22Rv1 (cell line): ENCODE results near the gene EML6.

Experiments
- ZFX ChIP-seq: fragments of 450-650 bp; IDR thresholded peaks from 2 replicates; pipeline ENCODE4 v1.6.1; 2017; ENCODE audit warnings: antibody characterized with exemption, borderline replicate concordance
- TF ChIP-seq, protein P1 (sequence below): fragments of 450-650 bp; IDR thresholded peaks from 2 replicates; pipeline ENCODE4 v1.5.1; 2017; ENCODE audit warnings: mild to moderate bottlenecking

DNA sequence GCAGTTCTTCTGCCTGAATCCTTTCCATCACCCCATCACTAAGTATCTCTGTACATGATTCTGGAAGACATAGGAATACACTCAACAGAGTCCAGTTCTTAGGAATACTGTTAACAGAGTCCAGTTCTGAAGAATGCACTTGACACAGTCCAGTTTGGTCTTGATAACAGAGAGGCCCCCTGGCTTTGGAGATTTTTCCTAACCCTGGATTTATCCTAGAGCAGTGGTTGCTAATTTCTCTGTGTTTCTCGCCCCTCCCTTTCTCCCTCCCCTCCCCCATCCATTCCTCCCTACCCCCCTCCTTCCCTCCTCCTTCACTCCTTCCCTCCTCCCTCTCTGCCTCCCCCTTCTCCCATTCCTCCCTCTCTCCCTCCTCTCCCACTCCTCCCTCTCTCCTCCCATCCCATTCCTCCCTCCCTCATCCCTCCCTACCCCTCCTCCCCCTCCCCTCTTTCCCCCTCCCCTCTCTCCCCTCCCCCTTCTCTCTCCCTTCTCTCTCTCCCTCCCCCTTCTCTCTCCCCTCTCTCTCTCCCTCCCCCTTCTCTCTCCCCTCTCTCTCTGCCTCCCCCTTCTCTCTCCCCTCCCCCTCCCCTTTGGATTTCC, 221.4 kb downstream of the EML6 start:
- TF ChIP-seq, protein P1, sequence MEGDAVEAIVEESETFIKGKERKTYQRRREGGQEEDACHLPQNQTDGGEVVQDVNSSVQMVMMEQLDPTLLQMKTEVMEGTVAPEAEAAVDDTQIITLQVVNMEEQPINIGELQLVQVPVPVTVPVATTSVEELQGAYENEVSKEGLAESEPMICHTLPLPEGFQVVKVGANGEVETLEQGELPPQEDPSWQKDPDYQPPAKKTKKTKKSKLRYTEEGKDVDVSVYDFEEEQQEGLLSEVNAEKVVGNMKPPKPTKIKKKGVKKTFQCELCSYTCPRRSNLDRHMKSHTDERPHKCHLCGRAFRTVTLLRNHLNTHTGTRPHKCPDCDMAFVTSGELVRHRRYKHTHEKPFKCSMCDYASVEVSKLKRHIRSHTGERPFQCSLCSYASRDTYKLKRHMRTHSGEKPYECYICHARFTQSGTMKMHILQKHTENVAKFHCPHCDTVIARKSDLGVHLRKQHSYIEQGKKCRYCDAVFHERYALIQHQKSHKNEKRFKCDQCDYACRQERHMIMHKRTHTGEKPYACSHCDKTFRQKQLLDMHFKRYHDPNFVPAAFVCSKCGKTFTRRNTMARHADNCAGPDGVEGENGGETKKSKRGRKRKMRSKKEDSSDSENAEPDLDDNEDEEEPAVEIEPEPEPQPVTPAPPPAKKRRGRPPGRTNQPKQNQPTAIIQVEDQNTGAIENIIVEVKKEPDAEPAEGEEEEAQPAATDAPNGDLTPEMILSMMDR = no peak
- TF ChIP-seq ZFX = no peak
